Astrocyte of the cerebellum (primary cell): ENCODE results near the gene PCYT2.

Experiments used
- DNase-seq: peaks from one replicate; pipeline ENCODE4 v3.0.0-alpha.2; 2011; ENCODE audit warnings: low read depth
- H3K4me3 ChIP-seq: 2 replicates; pipeline ENCODE4 v1.5.1; 2011; ENCODE audit warnings: mild to moderate bottlenecking, low read depth, low read length, moderate library complexity
- CTCF ChIP-seq: IDR thresholded peaks from 2 replicates; pipeline ENCODE4 v1.5.1; 2012; ENCODE audit warnings: low read length, low read depth, moderate library complexity, mild to moderate bottlenecking; ENCODE audit errors: missing control alignments
- in situ Hi-C: cut with HindIII; loops from 2 replicates; pipeline ENCODE4 v1.10.0; 2017; ENCODE audit warnings: low sequenced_read_pairs

The PCYT2 gene

GRCh38 chr17:81865733-81866439 lies 45.3 kb downstream of the PCYT2 start:
- no peak for TF ChIP-seq CTCF
- H3K4me3 ChIP-seq, result no peak overlapping the region
- no peak for DNase-seq
- in situ Hi-C loops, result no loop called here

GRCh38 chr17:81865358-81865732 lies 45.9 kb downstream of the PCYT2 start:
- no peak for DNase-seq
- in situ Hi-C loops, result no loop called here
- TF ChIP-seq CTCF, result no peak
- H3K4me3 ChIP-seq, result no peak overlapping the region

- DNase-seq, result no peak
- no peak overlapping the region for H3K4me3 ChIP-seq
- in situ Hi-C loops, result no loop called here
- TF ChIP-seq CTCF, result no peak
Observed at GRCh38 chr17:81863833-81864768, 47.1 kb downstream of the PCYT2 start.

GRCh38 chr17:81863123-81863675 lies 48.0 kb downstream of the PCYT2 start:
- no peak for TF ChIP-seq CTCF
- no peak overlapping the region for H3K4me3 ChIP-seq
- in situ Hi-C loops, result no loop called here
- DNase-seq, result no peak

GRCh38 chr17:81860756-81861568 lies 50.2 kb downstream of the PCYT2 start:
- H3K4me3 ChIP-seq, result peak overlapping the region; percentile 89
- no peak for TF ChIP-seq CTCF
- DNase-seq, result peak; percentile 100
- in situ Hi-C loops, result no loop called here
